ENCODE data around the gene SLC26A1.

The SLC26A1 gene

DNA sequence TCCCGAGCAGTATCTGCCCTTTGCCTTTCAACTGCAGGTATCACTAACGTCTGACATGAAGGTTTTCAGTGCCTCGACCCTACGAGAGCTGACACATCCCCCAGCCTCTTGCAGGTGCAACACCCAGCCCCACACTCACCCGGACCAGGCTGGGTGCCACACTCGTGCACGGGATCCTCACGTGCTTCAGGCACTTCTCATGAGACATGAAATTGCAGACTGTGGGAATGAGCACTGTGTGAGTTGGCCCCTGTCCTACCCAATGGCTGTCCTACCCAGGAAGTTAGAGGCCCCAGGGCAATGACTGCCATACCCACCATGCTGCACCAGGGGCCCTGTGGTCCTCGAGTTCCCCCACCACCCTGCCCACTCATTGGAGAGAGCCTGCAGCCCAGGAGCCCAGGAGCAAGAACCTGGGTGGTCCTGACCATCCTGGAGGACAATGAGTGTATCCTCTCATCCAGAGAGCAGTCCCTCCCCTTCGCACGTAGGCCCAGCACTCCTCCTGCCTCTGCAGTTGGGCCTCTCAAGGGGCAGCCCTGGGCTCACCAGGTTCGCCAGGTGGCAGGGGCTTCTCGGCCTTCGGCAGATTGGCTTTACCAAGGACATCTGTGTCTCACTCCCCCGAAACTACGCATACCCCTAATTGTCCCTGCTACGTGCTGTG is 22.2 kb downstream of the SLC26A1 start:
- H3K4me3 ChIP-seq (ENCODE audit: low read depth, low read length): no peak overlapping the region

DNA sequence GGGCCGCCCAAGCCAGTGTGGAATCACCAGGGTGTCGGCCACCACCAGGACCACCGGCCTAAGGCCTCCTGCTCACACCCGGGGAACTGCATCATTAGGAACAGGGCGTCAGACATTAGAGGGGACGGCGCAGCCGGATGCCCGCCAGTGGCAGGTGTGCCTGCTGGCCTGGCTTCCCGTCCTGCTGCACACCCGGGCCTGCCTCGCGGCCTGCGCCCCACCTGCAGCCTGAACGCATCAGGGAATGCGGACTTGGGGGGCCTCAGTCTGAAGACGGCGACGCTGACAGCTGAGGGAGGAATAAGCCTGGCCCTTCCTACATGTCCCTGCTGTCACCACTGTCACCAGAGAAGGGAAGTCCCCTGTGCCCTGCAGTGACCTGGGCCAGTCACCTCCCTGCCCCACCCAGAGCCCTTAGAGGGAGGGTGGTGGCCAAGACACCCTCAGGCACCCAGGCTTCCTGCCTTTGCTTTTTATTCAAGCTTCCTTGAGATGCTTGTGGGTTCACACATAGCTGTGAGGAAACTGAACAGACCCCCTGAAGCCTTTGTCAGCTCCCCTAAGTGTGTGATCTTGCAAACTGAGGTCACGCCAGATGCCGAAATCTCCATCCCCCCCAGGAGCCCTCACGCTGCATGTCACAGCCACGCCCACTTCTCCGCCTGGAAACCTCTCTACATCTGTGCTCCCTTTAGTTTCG is 23.0 kb downstream of the SLC26A1 start:
- no peak for TF ChIP-seq CTCF (IDR thresholded peaks at IDR 0.05; ENCODE audit: insufficient read depth, low read depth, low read length, missing control alignments)
- no peak overlapping the region for H3K4me3 ChIP-seq (ENCODE audit: low read depth, low read length)
- DNase-seq (ENCODE audit: low read depth): no peak

More for the DNA sequence above, 22.2 kb downstream of the SLC26A1 start:
- no peak for DNase-seq (ENCODE audit: low read depth)
- TF ChIP-seq CTCF (IDR thresholded peaks at IDR 0.05; ENCODE audit: insufficient read depth, low read depth, low read length, missing control alignments): no peak

- DNase-seq (ENCODE audit: low read depth): no peak
- no peak for TF ChIP-seq CTCF (IDR thresholded peaks at IDR 0.05; ENCODE audit: insufficient read depth, low read depth, low read length, missing control alignments)
- no peak overlapping the region for H3K4me3 ChIP-seq (ENCODE audit: low read depth, low read length)
Observed at GRCh38 chr4:968621-969394, 24.4 kb downstream of the SLC26A1 start.

DNA sequence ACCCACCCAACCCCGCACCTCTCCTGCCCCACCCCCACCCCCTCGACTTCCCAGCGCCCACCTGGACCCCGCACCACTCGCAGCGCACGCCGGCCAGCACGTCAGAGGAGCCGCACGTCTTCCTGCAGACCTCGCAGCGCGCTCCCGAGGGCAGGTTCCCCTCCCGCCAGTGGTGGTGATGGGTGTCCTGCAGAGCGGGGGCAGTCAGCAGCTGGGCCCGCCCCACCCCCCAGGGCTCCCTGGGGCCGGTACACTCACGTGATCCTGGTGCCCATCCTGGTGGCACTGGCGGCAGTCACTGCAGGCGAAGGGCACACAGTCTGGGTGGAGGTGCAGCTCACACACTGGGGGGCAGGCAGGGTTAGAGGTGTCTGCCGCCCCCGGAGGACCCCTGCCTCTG is 25.0 kb downstream of the SLC26A1 start:
- no peak overlapping the region for H3K4me3 ChIP-seq (ENCODE audit: low read depth, low read length)
- TF ChIP-seq CTCF (IDR thresholded peaks at IDR 0.05; ENCODE audit: insufficient read depth, low read depth, low read length, missing control alignments): no peak
- no peak for DNase-seq (ENCODE audit: low read depth)

DNA sequence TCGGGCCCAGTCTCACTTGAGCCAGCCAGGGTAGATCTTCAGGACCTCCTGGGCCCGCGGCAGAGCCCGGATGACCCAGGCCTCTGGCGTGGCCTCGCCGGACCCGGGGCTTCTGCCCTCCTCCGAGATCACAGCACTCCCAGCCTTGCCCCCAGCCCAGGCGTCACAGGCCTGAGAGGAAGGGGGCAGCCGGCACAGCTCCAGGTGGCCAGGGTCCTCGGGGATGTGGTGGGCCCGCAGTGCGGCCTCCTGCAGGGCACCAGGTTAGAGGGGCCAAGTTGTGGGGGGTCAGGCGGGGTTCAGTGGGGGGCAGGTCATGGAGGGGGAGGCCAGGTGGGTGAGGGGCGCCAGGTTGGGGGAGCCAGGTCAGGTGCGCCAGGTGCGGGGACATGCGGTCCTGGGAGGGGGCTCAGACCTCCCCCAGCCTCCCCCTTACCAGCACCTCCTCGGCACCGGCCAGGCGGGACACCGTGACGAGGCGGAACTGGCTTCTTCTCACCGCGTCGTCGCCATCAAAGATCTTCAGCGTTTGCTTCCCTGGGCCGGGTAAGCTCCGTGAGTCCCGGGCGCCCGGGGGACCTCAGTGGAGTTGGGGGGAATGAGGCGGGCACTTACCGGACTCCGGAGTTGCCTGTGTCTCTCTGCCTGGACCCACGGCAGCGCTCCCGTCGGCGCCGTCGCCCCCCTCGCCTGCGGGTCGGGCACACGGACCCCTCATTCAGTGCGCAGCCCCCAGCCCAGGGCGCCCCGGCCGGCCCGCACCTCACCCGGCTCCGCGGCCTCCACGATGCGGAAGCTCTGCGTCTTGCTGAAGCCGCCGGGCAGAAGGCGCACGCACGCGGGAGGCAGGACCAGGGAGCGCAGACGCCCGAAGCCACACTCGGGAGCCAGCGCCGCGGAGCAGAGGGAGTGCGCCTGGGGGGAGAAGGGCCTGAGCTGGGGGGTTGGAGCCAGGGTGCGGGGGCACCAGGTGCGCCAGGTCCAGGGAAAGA is 25.8 kb downstream of the SLC26A1 start:
- H3K4me3 ChIP-seq (ENCODE audit: low read depth, low read length): no peak overlapping the region
- TF ChIP-seq CTCF (IDR thresholded peaks at IDR 0.05; ENCODE audit: insufficient read depth, low read depth, low read length, missing control alignments): no peak
- no peak for DNase-seq (ENCODE audit: low read depth)
